Activated B cell treated with CpG ODN at 0.5 μM for 24 hours (primary cell): Measurements from ENCODE around the gene CCDC61. TPM values are rescaled to one million over a fixed set of nuclear protein-coding genes. Genes with fewer than 3 reads are reported as not detected.

Experiments
- ATAC-seq: fragments of 200-7000 bp; cut with Tn5 transposase; one replicate; pipeline ENCODE4 v1.10.0; 2021; ENCODE audit warnings: low read depth, mild to moderate bottlenecking, moderate library complexity
- CTCF ChIA-PET: fragments of 350-600 bp; sonication (Branson Sonifier 250); formaldehyde crosslinking; loops from one replicate; lab custom pipeline; 2021; ENCODE audit warnings: antibody characterized with exemption; lab: Charles Lee
- POLR2A ChIA-PET: fragments of 350-600 bp; sonication (Branson Sonifier 250); formaldehyde crosslinking; loops from one replicate; lab custom pipeline; 2021; ENCODE audit warnings: antibody characterized with exemption; lab: Charles Lee
- DNase-seq: peaks from one replicate; pipeline ENCODE4 v3.0.0; 2022
- H3K27ac Mint-ChIP-seq: one replicate; pipeline ENCODE4 v1.8.0; 2020; ENCODE audit warnings: mixed read lengths
- H3K27me3 Mint-ChIP-seq: one replicate; pipeline ENCODE4 v1.8.0; 2021; ENCODE audit warnings: mixed read lengths
- H3K36me3 Mint-ChIP-seq: one replicate; pipeline ENCODE4 v1.8.0; 2021; ENCODE audit warnings: low read depth, mixed read lengths
- H3K4me1 Mint-ChIP-seq: one replicate; pipeline ENCODE4 v1.8.0; 2021; ENCODE audit warnings: mixed read lengths
- H3K4me3 Mint-ChIP-seq: one replicate; pipeline ENCODE4 v1.8.0; 2020; ENCODE audit warnings: mild to moderate bottlenecking, mixed read lengths
- H3K9me3 Mint-ChIP-seq: one replicate; pipeline ENCODE4 v1.8.0; 2020; ENCODE audit warnings: mixed read lengths
- intact Hi-C: fragments of 100-400 bp; cut with micrococcal nuclease; formaldehyde crosslinking; loops from one replicate; pipeline ENCODE4 v1.15.1; 2024
- total RNA-seq: library from RNA; stranded (reverse); gene quantifications from 2 replicates; pipeline ENCODE4 v1.2.3, GENCODE V29; 2022
- TF ChIP-seq, protein P1 (sequence below): fragments of 200-600 bp; IDR thresholded peaks from one replicate; pipeline ENCODE4 v1.8.0; 2022; ENCODE audit warnings: antibody characterized with exemption, mild to moderate bottlenecking

The CCDC61 gene
- total RNA-seq, 1 donor from 2014 or later = 24.9 TPM

DNA sequence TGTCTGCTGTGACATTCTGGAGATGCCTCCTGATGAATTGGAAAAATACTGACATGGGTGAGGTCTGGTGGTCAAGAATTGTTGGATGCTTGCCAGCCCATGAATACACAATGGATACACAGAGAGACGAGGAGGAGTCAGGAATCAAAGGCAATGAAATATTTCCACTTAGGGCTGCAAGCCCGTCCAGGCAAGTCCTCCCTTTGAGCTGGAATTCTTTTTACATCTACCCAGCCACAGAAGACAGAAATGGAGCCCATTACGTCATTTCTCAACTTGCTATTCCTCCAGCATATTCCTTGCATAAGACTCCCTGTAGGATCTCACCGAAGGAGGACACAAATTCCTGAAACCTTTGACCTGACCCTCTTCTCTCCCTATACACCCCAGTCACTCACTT lies 61.3 kb downstream of the CCDC61 start:
- ATAC-seq (no peak), DNase-seq (no peak)
- ChIA-PET CTCF (no interaction called here), POLR2A (no interaction called here)
- TF ChIP-seq, protein P1, sequence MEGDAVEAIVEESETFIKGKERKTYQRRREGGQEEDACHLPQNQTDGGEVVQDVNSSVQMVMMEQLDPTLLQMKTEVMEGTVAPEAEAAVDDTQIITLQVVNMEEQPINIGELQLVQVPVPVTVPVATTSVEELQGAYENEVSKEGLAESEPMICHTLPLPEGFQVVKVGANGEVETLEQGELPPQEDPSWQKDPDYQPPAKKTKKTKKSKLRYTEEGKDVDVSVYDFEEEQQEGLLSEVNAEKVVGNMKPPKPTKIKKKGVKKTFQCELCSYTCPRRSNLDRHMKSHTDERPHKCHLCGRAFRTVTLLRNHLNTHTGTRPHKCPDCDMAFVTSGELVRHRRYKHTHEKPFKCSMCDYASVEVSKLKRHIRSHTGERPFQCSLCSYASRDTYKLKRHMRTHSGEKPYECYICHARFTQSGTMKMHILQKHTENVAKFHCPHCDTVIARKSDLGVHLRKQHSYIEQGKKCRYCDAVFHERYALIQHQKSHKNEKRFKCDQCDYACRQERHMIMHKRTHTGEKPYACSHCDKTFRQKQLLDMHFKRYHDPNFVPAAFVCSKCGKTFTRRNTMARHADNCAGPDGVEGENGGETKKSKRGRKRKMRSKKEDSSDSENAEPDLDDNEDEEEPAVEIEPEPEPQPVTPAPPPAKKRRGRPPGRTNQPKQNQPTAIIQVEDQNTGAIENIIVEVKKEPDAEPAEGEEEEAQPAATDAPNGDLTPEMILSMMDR = no peak
- Mint-ChIP-seq H3K27me3 (peaks cover 14% of the 10 kb centered on the region), H3K4me3 (no peak overlapping the region), H3K36me3 (no peaks in the 10 kb centered on the region), H3K4me1 (no peaks in the 10 kb centered on the region), H3K27ac (no peak overlapping the region), H3K9me3 (peaks cover 14% of the 10 kb centered on the region)
- intact Hi-C loops = no loop called here

DNA sequence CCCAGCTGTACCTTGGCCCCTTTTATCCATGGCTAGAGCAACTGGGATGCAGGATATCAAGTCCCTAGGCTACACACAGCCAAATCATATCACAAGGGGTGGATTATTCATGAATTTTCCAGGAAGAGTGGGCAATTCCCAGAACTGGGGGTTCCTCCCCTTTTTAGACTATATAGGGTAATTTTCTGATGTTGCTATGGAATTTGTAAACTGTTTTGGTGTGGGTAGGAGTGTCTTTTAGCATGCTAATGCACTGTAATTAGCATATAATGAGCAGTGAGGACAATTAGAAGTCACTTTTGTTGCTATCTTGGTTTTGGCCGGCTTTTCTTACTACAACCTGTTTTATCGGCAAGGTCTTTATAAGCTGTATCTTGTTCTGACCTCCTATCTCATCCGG lies 63.5 kb downstream of the CCDC61 start:
- Mint-ChIP-seq H3K4me3 (no peak overlapping the region), H3K9me3 (peaks cover 17% of the 10 kb centered on the region), H3K27ac (no peak overlapping the region), H3K27me3 (peaks cover 20% of the 10 kb centered on the region), H3K36me3 (no peaks in the 10 kb centered on the region), H3K4me1 (no peaks in the 10 kb centered on the region)
- no peak for ATAC-seq
- CTCF ChIA-PET = no interaction called here
- POLR2A ChIA-PET = no interaction called here
- no peak for DNase-seq
- intact Hi-C loops = no loop called here
- TF ChIP-seq, protein P1 = no peak

DNA sequence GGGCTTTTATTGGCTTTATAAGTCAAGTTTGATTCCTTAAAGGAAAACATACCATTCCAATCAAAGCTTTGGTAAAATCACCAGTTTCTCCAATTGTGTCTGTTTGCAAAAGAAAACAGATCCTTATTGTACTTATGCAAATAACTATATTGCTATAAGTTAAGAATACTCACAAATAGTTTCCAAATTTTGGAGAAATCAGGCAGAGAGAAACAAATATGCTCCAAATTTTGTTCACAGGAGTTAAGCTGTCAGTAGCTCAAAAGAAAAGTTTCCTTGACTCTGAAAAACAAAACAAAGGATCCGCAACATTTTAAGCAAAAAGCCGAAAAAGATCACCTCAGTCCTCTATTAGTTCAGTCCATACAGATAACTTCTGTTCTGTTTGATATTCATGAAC lies 64.7 kb downstream of the CCDC61 start:
- DNase-seq = no peak
- H3K36me3 Mint-ChIP-seq = no peaks in the 10 kb centered on the region
- TF ChIP-seq, protein P1 = no peak
- POLR2A ChIA-PET = no interaction called here
- no peaks in the 10 kb centered on the region for H3K4me1 Mint-ChIP-seq
- CTCF ChIA-PET = interaction anchor here (1.4 kb wide), 1 partner anchor 10 kb away, joined by 3 read pairs; no protein-coding TSS in a partner anchor
- ATAC-seq = no peak
- H3K4me3 Mint-ChIP-seq = no peak overlapping the region
- no peak overlapping the region for H3K27ac Mint-ChIP-seq
- intact Hi-C loops = no loop called here
- H3K27me3 Mint-ChIP-seq = peaks cover 27% of the 10 kb centered on the region
- H3K9me3 Mint-ChIP-seq = peaks cover 17% of the 10 kb centered on the region

DNA sequence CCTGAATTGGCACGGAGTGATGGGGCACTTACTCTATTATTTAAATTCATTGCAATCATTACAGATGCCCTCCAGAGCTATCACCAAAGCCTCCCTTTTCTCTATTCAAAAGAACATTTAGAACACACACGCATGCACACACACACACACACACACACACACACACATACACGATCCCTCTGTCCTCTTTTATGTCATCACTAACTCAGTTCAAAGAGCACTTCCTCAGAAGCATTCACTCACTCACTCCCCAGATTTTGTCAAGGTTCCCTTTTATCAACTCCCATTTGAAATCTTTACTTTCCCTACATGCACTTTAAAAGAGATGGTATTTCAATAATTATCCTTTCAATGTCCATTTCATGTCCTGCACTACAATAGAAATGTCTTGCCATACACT lies 67.9 kb downstream of the CCDC61 start:
- H3K4me3 Mint-ChIP-seq = no peak overlapping the region
- peaks cover 36% of the 10 kb centered on the region for H3K27me3 Mint-ChIP-seq
- ChIA-PET CTCF (interaction anchor here (1.4 kb wide), 1 partner anchor 35 kb away, joined by 3 read pairs; no protein-coding TSS in a partner anchor), POLR2A (interaction anchor here (0.6 kb wide), 1 partner anchor 250 kb away, joined by 4 read pairs; no protein-coding TSS in a partner anchor)
- TF ChIP-seq, protein P1 = no peak
- DNase-seq (no peak), ATAC-seq (no peak)
- H3K4me1 Mint-ChIP-seq = no peaks in the 10 kb centered on the region
- no peaks in the 10 kb centered on the region for H3K36me3 Mint-ChIP-seq
- H3K27ac Mint-ChIP-seq = no peak overlapping the region
- intact Hi-C loops = no loop called here
- H3K9me3 Mint-ChIP-seq = peaks cover 17% of the 10 kb centered on the region

DNA sequence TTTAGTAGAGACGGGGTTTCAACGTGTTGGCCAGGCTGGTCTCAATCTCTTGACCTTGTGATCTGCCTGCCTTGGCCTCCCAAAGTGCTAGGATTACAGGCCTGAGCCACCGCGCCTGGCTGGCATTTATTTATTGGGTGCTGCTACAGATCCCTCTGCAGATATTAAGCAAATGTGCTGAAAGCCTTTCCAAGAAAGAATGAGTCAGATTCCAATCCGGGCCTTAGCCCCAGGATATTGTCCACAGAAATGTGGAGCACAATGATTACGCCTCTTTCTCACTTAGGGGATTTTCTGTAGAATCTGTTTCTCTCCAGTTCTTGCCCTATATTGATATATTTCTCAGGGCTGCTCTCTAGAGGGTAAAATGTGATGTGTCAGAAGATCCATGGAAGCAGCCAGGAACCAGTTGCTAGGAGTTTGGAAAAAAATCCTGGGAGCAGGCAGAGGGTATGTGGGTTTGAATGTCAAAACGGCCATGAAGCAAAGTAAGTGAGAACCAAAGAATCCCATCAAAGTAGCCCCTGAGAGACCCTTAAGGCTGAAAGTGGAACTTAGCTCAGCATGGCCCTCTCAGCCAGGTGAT lies 70.3 kb downstream of the CCDC61 start:
- no peak for DNase-seq
- Mint-ChIP-seq H3K27me3 (peaks cover 47% of the 10 kb centered on the region), H3K27ac (no peak overlapping the region), H3K4me1 (no peaks in the 10 kb centered on the region), H3K4me3 (no peak overlapping the region), H3K36me3 (no peaks in the 10 kb centered on the region), H3K9me3 (peaks cover 10% of the 10 kb centered on the region)
- ATAC-seq = no peak
- POLR2A ChIA-PET = no interaction called here
- intact Hi-C loops = no loop called here
- TF ChIP-seq, protein P1 = no peak
- CTCF ChIA-PET = no interaction called here
